ENCODE data around the gene HECA. TPM values are rescaled to one million over a fixed set of nuclear protein-coding genes. Genes with fewer than 3 reads are reported as not detected.
"Not testable (repeated sequence)": the region's sequence is repeated elsewhere in the genome, so short reads cannot be mapped to it uniquely, and the experiment has no call there.

HECA gene
- total RNA-seq, 1 donor from 2014 or later, result 19.3 TPM

GRCh38 chr6:139198529-139199288, 63.8 kb downstream of the HECA start:
- DNase-seq (ENCODE audit: extremely low read depth, low read depth, low spot score), result no peak

- DNase-seq (ENCODE audit: extremely low read depth, low read depth, low spot score), result no peak
These were observed 66.5 kb downstream of the HECA start for GRCh38 chr6:139201378-139201777.

GRCh38 chr6:139204978-139205377, 70.1 kb downstream of the HECA start:
- DNase-seq (ENCODE audit: extremely low read depth, low read depth, low spot score), result no peak

DNA sequence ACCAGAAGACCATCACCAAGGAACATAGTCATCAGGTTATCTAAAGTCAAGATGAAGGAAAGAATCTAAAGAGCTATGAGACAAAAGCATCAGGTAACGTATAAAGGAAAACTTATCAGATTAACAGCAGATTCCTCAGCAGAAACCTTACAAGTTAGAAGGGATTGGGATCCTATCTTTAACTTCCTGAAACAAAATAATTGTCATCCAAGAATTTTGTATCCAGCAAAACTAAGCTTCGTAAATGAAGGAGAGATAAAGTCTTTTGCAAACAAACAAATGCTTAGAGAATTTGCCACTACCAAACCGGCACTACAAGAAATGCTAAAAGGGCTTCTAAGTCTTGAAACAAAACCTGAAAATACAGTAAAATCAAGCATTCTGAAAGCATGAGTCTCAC, 71.0 kb downstream of the HECA start:
- no peak for DNase-seq (ENCODE audit: extremely low read depth, low read depth, low spot score)

GRCh38 chr6:139210766-139211165, 75.9 kb downstream of the HECA start:
- DNase-seq (ENCODE audit: extremely low read depth, low read depth, low spot score), result not testable (repeated sequence)

GRCh38 chr6:139212460-139212859, 77.6 kb downstream of the HECA start:
- not testable (repeated sequence) for DNase-seq (ENCODE audit: extremely low read depth, low read depth, low spot score)

GRCh38 chr6:139219271-139219729, 84.4 kb downstream of the HECA start:
- peak; percentile 54 for DNase-seq (ENCODE audit: extremely low read depth, low read depth, low spot score)

- no peak for DNase-seq (ENCODE audit: extremely low read depth, low read depth, low spot score)
These were observed 84.9 kb downstream of the HECA start for GRCh38 chr6:139219746-139220145.

DNA sequence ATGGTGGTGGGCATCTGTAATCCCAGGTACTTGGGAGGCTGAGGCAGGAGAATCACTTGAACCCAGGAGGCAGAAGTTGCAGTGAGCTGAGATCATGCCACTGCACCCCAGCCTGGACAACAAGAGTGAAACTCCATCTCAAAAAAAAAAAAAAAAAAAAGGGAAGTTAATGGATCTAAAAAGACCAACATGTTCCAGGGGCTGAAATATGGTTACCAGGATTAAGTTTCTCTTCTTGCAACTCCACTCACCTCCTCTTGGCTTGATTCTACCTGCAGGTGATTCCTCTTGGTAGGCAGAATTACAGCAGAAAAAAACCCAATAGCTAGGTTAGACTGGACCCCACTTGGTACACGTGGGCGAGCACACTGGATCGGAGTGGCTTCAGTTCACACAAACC, 93.5 kb downstream of the HECA start:
- not testable (repeated sequence) for DNase-seq (ENCODE audit: extremely low read depth, low read depth, low spot score)

Other genes starting within 250 kb of the HECA start
- gene REPS1, start 146.8 kb upstream of the HECA start, total RNA-seq, result 25.2 and 32.1 TPM in 2 replicates
- gene ABRACL, start 106.3 kb upstream of the HECA start, total RNA-seq, result 82.8 and 132 TPM in 2 replicates
- 0.73 and 0.99 TPM in 2 replicates for gene TXLNB, start 156.9 kb downstream of the HECA start, total RNA-seq
- 86.6 and 104 TPM in 2 replicates for gene CITED2, start 239.6 kb downstream of the HECA start, total RNA-seq

Measured in glomerular endothelial cell (primary cell).